T-helper 1 cell treated with Interleukin-12 subunit alpha and Interleukin-12 subunit beta and Interleukin-4 antibody, amounts not matched to agents 30 ng/mL and 1 ng/mL, for 36 hours (primary cell): ENCODE measurements around the gene SSH3. TPM values are rescaled to one million over a fixed set of nuclear protein-coding genes. Genes with fewer than 3 reads are reported as not detected.
"Not testable (repeated sequence)": the region's sequence is repeated elsewhere in the genome, so short reads cannot be mapped to it uniquely, and the experiment has no call there.

Source experiments
- intact Hi-C: fragments of 100-400 bp; cut with micrococcal nuclease; formaldehyde crosslinking; loops from one replicate; pipeline ENCODE4 v1.15.1; 2024
- total RNA-seq: library from RNA; stranded (reverse); gene quantifications from 2 replicates; pipeline ENCODE4 v1.2.3, GENCODE V29; 2022

SSH3 gene, protein sequence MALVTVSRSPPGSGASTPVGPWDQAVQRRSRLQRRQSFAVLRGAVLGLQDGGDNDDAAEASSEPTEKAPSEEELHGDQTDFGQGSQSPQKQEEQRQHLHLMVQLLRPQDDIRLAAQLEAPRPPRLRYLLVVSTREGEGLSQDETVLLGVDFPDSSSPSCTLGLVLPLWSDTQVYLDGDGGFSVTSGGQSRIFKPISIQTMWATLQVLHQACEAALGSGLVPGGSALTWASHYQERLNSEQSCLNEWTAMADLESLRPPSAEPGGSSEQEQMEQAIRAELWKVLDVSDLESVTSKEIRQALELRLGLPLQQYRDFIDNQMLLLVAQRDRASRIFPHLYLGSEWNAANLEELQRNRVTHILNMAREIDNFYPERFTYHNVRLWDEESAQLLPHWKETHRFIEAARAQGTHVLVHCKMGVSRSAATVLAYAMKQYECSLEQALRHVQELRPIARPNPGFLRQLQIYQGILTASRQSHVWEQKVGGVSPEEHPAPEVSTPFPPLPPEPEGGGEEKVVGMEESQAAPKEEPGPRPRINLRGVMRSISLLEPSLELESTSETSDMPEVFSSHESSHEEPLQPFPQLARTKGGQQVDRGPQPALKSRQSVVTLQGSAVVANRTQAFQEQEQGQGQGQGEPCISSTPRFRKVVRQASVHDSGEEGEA
- total RNA-seq: 13.0 and 17.3 TPM in 2 replicates

DNA sequence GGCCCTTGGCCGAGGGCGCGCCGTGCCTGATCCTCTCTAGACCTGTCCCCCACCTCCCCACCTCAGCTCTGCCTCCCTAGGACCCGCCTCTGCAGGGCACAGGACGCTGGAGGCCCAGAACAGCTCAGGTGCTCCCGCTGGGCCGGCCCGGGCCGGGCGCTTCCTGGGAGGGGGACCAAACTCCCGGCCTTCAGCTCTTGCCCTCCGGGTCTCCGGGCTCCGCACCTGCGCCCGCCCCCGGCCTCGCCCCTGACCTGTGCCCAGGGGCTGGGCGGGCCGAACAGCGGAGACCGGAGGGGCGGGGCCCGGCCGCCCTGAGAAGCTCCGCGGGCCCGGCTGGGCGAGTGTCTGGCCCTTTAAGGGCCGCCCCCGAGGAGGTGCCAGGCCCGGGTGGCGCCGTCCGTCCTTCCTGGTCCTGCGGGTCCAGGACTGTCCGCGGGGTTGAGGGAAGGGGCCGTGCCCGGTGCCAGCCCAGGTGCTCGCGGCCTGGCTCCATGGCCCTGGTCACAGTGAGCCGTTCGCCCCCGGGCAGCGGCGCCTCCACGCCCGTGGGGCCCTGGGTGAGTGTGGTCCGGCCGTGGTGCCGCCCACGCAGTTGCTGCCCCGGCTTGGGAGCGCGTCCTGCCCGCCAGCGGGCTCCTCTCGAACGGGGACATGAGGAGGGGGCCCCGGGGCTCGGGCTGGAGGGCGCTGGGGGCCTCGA, at the start of gene SSH3:
Gene SSH3 (plus strand): TSS at position 399 of the 703 bp plus-strand sequence. CDS start 96 bp downstream, at position 495.
- intact Hi-C loops: no loop called here

DNA sequence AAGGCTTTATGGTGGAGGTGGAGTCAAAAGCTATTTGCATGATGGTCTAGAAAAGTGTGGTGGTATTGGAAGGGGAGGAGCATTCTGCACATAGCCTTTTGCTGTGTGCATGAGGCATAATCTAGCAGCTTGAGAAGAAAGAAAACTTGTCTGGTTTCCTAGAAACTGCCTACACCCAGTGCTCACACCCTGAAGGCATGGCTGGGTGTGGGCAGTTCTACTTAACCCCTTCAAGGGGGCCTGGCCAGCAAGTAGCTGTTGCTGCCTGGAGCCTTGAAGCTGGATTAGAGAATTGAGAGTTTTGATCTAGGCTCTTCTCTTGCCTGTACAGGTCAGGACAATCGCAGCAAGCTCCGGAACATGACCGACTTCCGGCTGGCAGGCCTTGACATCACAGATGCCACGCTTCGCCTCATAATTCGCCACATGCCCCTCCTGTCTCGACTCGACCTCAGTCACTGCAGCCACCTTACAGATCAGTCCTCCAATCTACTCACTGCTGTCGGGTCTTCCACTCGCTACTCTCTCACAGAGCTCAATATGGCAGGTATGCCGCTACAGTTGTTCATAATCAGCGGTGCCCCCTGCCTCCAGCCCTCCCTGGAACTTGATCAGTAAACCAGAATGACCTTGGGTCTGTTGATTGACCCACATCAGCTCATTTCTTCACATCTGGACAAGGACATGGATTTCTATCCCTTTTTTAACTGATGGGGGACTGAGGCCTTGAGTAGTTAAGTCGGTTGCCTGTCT, 49.3 kb upstream of the SSH3 start:
- intact Hi-C loops: loop anchor here (1.0 kb wide), 2 partner anchors 8 to 13 kb away; no protein-coding TSS in a partner anchor

DNA sequence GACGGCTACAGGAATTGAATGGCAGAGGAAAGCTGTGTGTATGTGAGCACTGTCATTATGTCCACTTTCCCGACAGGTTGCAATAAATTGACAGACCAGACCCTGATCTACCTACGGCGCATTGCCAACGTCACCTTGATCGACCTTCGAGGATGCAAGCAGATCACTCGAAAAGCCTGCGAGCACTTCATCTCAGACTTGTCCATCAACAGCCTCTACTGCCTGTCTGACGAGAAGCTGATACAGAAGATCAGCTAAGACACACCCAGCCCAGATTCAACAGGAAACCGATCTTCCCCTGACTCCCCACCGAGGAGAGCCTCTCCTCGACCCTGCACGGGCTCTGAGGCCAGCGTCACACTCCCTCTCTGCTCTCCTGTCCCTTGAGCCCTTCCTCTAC, 48.5 kb upstream of the SSH3 start:
- intact Hi-C loops: no loop called here

DNA sequence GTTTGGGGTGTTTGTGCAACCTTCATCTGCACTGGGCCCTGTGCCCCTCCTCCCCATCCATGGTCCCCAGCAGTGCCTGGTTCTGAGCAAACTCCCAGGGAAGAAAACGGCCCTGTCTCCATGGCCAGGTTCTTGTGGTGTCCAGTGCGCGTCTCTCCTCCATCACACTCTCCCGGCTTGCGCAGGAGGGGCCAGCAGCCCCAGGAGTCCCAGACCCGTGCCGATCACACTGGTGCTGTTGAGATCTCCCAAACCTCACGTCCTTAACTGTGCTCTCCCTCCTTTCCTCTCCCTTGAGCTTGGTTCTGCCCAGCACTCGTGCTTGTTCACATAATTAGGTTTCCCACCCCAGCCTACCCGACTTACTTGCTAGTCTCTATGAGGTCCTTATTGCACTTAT, 48.0 kb upstream of the SSH3 start:
- intact Hi-C loops: no loop called here

DNA sequence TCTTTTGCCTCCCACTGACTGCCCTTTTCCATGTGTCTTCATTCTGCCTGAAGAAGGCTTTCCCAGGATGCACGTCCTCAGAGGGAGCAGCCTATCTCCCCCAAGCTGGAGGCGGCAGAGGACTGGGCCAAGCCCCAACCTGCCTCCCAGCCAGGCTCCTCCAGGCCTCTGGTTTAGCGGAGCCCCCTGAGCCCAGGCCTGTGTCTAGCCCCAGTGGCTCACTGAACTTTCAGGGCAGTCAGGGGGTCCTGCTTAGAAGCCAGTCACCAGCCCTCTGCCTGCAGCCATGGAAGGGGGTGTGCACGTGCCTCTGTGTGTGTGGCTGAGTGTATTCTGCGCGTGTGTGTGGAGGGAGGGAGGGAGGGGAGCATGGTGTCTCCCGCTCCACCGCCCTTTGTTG, 47.5 kb upstream of the SSH3 start:
- intact Hi-C loops: no loop called here

DNA sequence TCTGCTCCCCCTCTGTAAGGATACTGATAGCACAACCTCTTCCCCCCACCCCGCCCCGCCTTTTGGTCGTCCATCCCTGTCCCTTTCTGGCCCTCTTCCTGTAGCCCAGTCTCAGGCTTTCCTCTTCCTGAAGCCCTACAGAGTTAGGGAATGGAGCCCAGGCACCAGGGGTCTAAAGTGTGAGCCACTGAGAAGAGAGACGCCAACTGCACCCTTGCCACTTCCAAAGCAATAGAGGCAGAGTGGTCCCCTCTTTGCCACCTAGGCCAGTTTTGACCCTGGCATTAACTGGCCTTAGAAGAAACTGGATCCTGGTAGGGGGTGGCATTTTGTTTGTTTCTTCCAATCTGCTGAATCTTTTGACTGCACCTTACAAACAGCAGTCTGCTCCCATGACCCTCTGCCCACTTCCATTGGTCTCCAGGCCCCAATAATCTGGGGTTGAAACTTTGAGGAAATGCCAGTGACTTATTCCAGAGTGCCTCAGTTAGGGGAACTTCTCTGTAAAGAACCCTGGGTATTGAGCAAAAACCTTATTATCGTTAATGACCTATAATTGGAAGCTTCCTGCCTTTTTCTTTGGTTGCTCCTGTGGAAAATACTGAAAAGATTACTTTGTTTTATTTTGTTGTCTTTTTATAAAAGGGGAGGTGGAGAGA, 46.7 kb upstream of the SSH3 start:
- intact Hi-C loops: no loop called here

DNA sequence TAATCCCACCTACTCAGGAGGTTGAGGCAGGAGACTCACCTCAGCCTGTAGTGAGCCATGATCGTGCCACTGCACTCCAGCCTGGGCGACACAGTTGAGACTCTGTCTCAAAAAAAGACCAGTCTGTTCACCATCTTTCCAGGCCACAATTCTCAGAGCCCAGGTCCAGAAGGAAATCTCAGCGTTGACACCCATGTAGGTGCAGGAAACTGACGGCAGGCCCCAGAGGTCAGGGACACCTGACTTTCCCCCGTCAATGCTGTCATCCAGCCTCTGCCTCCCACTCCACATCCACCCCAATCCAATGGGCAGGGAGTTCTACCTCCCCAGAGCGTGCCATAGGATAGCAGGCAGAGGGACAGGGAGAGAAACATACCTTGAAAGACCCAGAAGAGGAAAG, 42.9 kb upstream of the SSH3 start:
- intact Hi-C loops: no loop called here

DNA sequence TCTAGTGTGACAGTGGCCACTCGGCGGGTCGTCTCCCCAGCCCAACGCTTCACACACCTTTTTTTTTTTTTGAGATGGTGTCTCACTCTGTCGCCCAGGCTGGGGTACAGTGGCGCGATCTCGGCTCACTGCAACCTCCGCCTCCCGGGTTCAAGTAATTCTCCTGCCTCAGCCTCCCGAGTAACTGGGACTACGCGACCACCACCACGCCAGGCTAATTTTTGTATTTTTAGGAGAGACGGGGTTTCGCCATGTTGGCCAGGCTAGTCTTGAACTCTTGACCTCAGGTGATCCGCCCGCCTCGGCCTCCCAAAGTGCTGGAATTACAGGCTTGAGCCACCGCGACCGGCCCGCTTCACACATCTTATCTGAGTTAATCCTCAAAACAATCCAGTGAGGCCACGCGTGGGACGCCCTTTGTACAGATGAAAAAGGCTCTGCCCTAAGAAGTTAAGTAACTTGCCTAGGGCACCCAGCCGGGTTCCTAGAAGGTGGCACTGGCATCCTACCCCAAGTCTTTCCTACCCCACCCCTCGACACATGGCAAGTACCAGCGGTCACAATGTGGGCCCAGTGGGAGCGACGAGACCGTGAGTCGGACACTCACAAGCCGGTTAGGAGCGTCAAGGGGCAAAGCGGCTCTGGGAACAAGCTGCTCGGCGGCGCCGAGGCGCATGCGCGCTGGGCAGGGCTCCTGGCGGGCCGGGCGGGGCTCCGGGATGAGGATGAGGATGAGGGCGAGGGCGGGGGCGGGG, 42.3 kb upstream of the SSH3 start:
- intact Hi-C loops: not testable (repeated sequence)

DNA sequence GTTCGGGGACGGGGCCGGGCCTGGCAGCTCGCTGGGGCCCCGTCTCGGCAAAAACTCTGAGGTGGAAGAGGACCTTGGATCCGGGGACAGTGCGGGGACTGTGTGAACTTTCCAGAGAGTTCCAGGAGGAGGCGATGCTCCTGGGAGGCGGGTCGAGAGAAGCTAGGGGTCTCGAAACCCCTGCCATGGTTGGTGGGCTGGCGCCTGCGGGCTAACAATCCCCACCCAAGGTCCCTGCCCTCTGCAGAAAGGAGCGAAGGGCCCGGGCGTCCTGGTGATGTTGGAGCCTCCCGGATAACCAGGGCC, 41.7 kb upstream of the SSH3 start:
- intact Hi-C loops: no loop called here

DNA sequence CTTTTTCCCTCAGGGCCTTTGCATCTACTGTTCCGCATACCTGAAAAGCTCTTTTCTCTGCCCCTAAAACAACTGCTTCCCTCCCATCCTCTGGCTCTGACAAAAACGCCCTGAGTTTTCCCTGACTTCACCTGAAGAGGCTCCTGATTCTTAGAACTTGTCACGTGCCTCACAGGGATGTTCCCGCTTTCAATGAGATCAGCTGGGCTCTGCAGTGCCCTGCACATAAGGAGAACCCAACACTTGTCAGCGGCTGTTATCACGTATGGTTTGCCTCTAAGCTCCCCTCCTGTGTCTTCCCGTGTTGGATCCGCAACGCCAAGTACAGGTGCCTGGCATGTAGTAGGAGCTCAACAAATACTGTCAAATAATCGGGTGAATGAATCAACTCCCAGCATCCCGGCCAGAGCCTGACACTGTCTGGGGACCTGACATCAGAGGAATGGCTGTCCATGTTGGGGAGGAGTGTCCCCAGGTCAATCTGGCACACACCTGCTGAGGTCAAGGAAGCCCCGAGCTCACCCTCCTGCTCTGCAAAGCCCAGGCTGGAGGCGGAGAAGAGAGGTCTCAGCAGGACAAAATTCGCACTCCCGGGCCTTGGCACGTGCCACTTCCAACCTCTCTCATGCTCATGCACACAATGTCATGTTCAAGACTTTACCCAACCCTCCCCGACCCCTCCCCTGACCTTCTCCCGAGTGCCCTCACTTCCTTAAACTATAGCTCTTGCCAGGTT, 41.2 kb upstream of the SSH3 start:
- intact Hi-C loops: loop anchor here (1.0 kb wide), 3 partner anchors 9 to 120 kb away; no protein-coding TSS in a partner anchor

DNA sequence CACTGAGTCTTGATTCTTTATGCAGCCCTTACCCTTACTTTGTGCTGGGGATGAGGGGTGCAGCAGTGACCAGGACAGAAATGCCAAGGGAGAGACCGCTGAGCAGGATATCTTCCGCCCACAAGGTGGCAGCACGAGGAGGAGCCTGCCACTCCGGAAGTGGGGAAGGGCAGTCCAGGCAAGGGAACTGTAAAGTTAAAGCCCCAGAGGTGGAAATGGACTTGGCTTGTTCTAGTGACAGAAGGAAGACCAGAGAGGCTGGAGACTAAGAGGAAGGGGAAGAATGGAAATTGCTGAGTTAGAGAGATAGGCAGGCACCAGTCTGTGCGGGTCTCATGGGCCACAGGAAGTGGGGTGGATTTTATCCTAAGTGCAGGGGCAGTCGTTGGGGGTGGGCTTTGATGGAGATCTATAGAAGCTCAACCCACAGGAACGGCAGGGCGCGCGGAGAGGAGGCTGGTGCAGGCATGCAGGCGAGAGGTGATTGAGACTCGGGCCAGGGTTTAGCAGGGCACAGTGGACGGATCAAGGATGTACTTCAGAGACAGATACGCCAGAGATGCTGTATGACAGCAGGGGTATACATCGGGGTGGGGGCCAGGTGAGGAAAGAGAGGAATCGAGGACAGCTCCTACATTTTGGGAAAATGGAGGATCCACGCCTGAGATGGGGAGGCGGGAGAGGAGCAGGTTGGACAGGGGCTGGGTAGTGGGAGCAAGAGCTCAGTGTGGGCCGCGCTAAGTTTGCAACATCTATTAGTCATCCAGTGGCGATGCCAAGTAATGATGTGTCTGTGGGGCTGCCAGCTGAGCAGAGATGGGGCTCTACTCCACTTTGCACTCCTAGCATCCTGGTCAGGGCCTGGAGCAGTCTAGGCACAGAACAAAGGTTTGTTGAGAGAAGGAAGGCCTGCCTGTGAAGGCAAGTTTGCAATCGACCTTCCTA, 40.3 kb upstream of the SSH3 start:
- intact Hi-C loops: loop anchor here (1.0 kb wide), 3 partner anchors 10 to 119 kb away; no protein-coding TSS in a partner anchor

DNA sequence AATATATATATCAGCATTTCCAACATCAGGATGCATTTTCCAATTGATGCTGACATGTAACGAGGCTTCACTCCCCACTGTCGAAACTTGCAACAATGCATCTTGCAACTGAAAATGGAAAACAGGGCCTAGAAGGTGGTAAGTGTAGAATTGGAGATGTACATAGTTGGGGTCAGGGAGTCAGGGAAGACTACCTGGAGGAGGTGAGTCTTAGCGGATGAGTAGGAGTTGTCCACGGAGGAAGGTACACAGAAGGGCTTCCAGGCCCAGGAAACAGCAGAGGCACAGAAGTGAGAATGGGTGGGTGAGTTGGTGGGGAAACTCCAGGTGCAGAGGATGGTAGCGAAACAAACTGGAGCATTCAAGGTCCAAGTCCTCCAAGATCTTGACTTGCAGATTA, 39.1 kb upstream of the SSH3 start:
- intact Hi-C loops: no loop called here

DNA sequence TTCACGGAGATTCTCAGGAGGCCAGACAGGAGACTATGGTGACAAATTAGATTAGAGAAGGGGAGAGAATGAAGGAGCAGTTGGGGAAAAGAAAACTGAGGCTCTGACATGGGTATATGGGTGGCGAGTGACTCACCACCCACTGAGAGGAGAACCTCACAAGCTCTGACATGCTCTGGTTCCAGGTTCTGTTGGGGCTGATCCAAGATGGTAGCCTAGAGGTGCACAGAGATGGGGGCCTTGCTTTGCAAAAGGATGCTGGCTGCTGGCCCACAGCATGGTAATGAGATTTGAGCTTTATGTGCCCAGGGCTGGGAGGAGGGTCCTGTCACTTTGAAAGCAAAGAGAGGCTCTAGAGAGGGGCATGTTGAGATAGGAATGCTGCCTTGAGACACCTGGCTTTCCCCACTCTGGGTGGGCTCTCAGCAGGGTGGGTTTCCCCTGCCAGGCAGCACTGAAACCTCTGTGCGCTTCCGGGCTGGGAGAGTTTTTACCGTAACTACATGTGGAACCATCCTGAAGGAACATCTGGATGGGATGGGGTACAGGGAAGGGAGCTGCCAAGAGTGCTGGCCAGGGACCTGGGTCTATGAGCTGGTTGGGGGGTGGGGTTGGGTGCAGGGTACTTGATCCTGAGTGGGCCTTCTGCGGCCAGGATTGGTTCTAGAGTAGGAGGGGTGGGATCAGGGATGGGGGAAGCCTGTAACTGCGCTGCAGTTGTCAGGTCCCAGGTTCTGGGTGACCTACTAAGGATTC, 38.3 kb upstream of the SSH3 start:
- intact Hi-C loops: no loop called here

DNA sequence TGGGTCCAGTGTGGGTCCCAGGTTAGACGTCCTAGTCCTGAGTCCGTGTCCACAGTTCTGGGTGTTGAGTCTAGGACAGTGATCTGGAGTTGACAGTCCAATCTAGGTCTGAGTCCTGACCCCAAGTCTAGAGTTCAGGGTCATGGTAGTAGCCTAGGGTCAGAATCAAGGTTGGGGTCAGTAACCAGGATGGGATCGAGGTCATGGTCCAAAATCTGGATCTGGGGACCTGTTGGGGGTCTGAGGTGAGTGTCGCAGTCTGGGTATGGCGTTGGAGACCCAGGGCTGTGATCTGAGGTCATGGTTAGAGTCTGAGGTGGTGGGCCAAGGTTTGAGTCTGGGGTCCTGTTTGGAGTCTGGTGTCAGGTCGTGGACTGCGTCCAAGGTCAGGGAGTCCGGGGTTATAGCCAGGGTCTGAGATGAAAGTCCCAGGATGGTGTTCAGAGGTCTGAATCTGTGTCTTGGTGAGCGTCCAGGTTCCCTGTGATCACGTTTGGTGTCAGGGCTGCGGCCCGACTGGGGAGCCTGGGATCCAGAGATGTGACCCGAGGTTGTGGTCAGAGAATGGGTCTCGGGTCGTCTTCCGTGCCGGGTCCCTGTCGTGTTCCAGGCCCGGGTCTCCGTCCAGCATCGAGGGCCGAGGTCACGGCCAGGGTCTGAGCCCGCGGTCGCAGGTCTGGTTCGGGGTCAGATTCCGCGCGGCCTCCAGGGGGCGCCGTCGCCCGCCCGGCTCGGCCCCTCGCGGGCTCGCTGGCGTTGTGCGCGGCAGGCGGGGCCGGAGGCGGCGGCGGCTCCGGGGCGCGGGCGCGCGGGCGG, 37.5 kb upstream of the SSH3 start:
- intact Hi-C loops: no loop called here

DNA sequence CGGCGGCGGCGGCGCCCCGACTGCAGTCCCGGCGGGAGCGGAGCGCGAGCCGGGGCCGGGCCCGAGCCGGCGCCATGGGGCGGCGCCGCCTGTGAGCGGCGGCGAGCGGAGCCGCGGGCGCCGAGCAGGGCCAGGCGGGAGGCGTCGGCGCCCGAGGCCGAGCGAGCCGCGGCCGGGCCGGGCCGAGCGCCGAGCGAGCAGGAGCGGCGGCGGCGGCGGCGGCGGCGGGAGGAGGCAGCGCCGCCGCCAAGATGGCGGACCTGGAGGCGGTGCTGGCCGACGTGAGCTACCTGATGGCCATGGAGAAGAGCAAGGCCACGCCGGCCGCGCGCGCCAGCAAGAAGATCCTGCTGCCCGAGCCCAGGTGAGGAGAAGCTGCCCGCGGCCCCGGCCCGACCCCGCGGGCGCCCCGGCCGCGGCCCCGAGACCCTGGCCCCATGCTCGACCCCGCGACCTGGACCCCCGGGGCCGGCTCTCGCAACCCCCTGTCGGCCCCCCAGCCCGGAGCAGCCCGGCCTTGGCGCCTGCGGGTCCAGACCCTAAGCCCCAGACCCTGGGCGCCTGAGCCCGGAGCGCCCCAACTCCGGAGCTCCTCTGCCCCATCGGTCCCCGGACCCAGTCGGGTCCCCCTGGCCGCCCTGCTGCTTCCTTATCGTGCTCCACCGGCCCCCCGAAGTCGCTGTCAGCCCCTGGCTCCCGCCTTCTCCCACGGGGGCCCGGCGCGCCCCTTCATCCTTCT, 36.7 kb upstream of the SSH3 start, which contains the start of gene GRK2:
Gene GRK2 (plus strand): TSS at position 25 of the 739 bp plus-strand sequence. CDS start 227 bp downstream, at position 252.
- intact Hi-C loops: no loop called here
